Measurements from ENCODE around the gene OAS3. TPM values are rescaled to one million over a fixed set of nuclear protein-coding genes. Genes with fewer than 3 reads are reported as not detected.
A peak's percentile ranks its signal among the peaks of the same experiment; 100 is the strongest.
"Not testable (repeated sequence)": the region's sequence is repeated elsewhere in the genome, so short reads cannot be mapped to it uniquely, and the experiment has no call there.

The OAS3 gene
- total and polyA plus RNA-seq, 4 donors = 7.2 to 12.1 (median 7.5) TPM

DNA sequence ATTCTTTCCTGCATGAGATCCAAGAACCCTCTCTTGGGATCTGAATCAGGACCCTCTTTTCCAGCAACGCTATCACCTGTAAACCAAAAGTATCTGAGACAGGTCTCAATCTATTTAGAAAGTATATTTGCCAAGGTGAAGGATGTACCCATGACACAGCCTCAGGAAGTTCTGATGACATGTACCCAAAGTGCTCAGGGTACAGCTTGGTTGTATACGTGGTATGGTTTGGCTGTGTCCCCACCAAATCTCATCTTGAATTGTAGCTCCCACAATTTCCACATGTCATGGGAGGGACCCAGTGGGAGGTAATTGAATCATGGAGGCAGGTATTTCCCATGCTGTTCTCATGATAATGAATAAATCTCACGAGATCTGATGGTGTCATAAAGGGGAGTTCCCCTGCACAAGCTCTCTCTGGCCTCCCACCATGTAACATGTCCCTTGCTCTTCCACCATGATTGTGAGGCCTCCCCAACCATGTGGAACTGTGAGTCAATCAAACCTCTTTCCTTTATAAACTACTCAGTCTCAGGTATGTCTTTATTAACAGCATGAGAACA lies 50.6 kb downstream of the OAS3 start:
- H3K36me3 ChIP-seq (ENCODE audit: control insufficient read depth, insufficient read depth, low read length); H3K4me1 ChIP-seq (ENCODE audit: control insufficient read depth, insufficient read depth, low read length); H3K27me3 ChIP-seq (ENCODE audit: control insufficient read depth, insufficient read depth, low read length); H3K27ac ChIP-seq (ENCODE audit: low read depth, low read length); H3K9me3 ChIP-seq (ENCODE audit: control insufficient read depth, insufficient read depth, low read length); H3K4me3 ChIP-seq (ENCODE audit: low read depth, low read length); DNase-seq (ENCODE audit: low read depth in 4 of 6, low spot score in 6 of 6): not testable (repeated sequence)
- WGBS (ENCODE audit: insufficient coverage) = no CpG with 5 or more reads among the region's 3 CpGs

DNA sequence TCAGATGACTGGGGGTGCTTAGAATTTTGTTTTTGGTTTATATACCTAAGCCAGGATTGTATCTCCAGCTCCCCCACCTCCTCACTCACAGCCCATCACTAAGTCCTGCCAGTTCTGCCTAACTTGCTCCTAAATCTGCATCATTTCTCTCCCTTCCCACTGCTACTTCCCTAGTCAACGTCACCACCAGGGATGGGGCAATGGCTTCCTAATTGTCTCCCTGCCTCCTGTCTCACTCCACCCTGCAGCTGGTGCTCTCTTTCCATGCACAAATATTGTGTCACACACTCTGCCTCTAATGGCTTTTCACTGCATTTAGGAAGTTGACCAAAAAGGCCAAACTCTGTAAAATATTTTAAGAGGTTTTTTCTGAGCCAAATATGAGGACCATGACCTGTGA lies 51.5 kb downstream of the OAS3 start:
- WGBS (ENCODE audit: insufficient coverage) = 69% methylated on average over 1 of the region's 1 CpG
- no peaks in the 10 kb centered on the region for H3K4me1 ChIP-seq (ENCODE audit: control insufficient read depth, insufficient read depth, low read length)
- no peak overlapping the region for H3K4me3 ChIP-seq (ENCODE audit: low read depth, low read length)
- no peak overlapping the region for H3K27ac ChIP-seq (ENCODE audit: low read depth, low read length)
- H3K27me3 ChIP-seq (ENCODE audit: control insufficient read depth, insufficient read depth, low read length) = no peaks in the 10 kb centered on the region
- no peaks in the 10 kb centered on the region for H3K9me3 ChIP-seq (ENCODE audit: control insufficient read depth, insufficient read depth, low read length)
- H3K36me3 ChIP-seq (ENCODE audit: control insufficient read depth, insufficient read depth, low read length) = no peaks in the 10 kb centered on the region
- no peak for DNase-seq (ENCODE audit: low read depth in 4 of 6, low spot score in 6 of 6)

DNA sequence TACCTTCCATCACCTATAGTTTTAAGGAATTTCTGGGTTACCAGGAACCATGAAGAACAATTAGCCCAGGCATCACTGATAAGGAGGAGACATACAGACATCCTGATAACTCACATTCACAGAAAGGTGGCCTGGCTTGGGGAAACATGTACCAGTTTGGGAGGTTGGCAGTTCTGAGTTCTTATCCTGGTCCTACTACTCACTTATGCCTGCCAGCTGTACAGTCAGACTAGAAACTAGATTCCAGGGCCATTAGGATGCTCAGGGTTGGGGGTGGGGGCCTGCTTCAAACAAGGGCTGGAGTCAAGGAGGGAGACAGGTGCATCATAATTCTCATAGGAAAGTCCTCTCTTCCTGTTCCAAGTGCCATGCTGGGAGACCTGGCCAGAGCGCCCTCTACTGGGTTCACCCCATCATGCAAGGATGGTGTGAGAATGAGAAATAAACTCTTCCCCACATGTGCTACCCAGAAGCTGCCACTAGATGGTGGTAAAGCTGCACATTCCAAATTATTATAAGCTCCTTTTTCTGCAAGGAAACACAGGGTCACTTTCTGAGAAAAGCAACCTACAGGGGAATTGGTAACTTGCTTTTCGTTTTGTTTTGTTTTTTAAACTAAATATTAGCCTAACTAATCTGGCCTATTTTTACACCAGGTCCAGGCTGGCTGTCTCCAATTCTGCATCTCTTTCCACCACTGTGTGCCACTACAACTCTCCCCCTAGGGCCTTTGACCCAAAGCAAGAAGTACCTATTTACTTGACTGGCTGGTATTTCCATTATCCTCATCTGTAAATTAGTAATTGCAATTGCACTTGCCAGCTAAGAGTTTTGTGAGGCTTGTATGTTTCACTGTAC lies 54.5 kb downstream of the OAS3 start:
- WGBS (ENCODE audit: insufficient coverage) = no CpG with 5 or more reads among the region's 2 CpGs
- DNase-seq (ENCODE audit: low read depth in 4 of 6, low spot score in 6 of 6) = peak in 5 of 6 donors; percentile 18 to 90 (median 51)

DNA sequence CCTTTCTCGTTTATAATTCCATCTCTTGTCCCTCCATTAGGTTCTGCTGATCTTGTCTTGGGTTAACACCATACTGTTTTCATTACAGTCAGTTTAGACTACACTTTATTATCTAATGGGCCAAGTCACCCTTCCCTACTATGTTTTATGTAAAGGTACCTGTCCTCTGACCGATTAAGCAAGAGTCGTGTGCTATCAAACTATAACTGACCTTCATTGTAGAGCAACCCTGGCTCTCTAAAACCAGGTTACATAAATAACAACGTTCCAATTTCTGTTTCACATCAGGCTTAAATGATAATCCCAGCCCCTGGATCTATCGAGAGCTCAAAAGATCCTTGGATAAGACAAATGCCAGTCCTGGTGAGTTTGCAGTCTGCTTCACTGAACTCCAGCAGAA lies 56.7 kb downstream of the OAS3 start:
- no peak overlapping the region for H3K27ac ChIP-seq (ENCODE audit: low read depth, low read length)

More for the DNA sequence above, 54.5 kb downstream of the OAS3 start:
- Histone ChIP-seq H3K4me3 (ENCODE audit: low read depth, low read length) (no peak overlapping the region), H3K27ac (ENCODE audit: low read depth, low read length) (no peak overlapping the region), H3K27me3 (ENCODE audit: control insufficient read depth, insufficient read depth, low read length) (no peaks in the 10 kb centered on the region), H3K4me1 (ENCODE audit: control insufficient read depth, insufficient read depth, low read length) (no peaks in the 10 kb centered on the region), H3K36me3 (ENCODE audit: control insufficient read depth, insufficient read depth, low read length) (no peaks in the 10 kb centered on the region), H3K9me3 (ENCODE audit: control insufficient read depth, insufficient read depth, low read length) (no peaks in the 10 kb centered on the region)

DNA sequence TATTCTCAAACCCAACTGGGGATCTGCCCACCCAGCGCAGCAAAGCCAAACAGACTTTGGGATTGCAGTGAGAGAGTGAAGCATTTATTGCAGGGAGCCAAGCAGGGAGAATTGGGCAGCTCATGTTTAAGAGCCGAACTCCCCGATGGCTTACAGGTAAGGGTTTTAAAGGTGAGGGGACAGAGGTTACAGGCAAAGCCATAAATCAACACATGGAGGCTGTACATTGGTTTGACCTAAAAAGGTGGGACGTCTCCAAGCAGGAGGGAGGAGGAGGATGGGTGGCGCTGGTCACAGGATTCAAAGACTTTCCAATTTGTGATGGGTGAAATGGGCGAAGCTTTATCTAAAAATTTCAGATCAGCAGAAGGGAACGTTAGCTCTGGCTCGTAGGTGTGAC lies 58.2 kb downstream of the OAS3 start:
- H3K9me3 ChIP-seq (ENCODE audit: control insufficient read depth, insufficient read depth, low read length) = no peaks in the 10 kb centered on the region
- WGBS (ENCODE audit: insufficient coverage) = 91% methylated on average over 5 of the region's 8 CpGs
- H3K27ac ChIP-seq (ENCODE audit: low read depth, low read length) = no peak overlapping the region
- no peak for DNase-seq (ENCODE audit: low read depth in 4 of 6, low spot score in 6 of 6)
- no peaks in the 10 kb centered on the region for H3K4me1 ChIP-seq (ENCODE audit: control insufficient read depth, insufficient read depth, low read length)
- no peaks in the 10 kb centered on the region for H3K27me3 ChIP-seq (ENCODE audit: control insufficient read depth, insufficient read depth, low read length)
- H3K4me3 ChIP-seq (ENCODE audit: low read depth, low read length) = no peak overlapping the region
- H3K36me3 ChIP-seq (ENCODE audit: control insufficient read depth, insufficient read depth, low read length) = no peaks in the 10 kb centered on the region

More for the DNA sequence above, 56.7 kb downstream of the OAS3 start:
- Histone ChIP-seq H3K4me1 (ENCODE audit: control insufficient read depth, insufficient read depth, low read length) (no peaks in the 10 kb centered on the region), H3K36me3 (ENCODE audit: control insufficient read depth, insufficient read depth, low read length) (no peaks in the 10 kb centered on the region), H3K4me3 (ENCODE audit: low read depth, low read length) (no peak overlapping the region), H3K9me3 (ENCODE audit: control insufficient read depth, insufficient read depth, low read length) (no peaks in the 10 kb centered on the region), H3K27me3 (ENCODE audit: control insufficient read depth, insufficient read depth, low read length) (no peaks in the 10 kb centered on the region)
- DNase-seq (ENCODE audit: low read depth in 4 of 6, low spot score in 6 of 6) = no peak
- 79% methylated on average over 5 of the region's 5 CpGs for WGBS (ENCODE audit: insufficient coverage)

DNA sequence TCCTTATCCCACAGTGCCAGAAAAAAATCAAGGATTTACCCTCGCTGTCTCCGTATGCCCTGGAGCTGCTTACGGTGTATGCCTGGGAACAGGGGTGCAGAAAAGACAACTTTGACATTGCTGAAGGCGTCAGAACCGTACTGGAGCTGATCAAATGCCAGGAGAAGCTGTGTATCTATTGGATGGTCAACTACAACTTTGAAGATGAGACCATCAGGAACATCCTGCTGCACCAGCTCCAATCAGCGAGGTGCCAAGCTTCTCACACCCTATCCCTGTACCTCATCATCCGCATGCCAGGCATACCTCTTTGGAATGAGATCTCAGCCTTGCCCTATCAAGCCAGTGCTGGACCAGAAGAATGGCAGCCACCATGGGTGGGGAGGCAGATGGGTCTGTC lies 59.2 kb downstream of the OAS3 start:
- no peak for DNase-seq (ENCODE audit: low read depth in 4 of 6, low spot score in 6 of 6)
- no peaks in the 10 kb centered on the region for H3K36me3 ChIP-seq (ENCODE audit: control insufficient read depth, insufficient read depth, low read length)
- H3K4me1 ChIP-seq (ENCODE audit: control insufficient read depth, insufficient read depth, low read length) = no peaks in the 10 kb centered on the region
- H3K27me3 ChIP-seq (ENCODE audit: control insufficient read depth, insufficient read depth, low read length) = no peaks in the 10 kb centered on the region
- WGBS (ENCODE audit: insufficient coverage) = 87% methylated on average over 5 of the region's 7 CpGs
- H3K27ac ChIP-seq (ENCODE audit: low read depth, low read length) = no peak overlapping the region
- no peaks in the 10 kb centered on the region for H3K9me3 ChIP-seq (ENCODE audit: control insufficient read depth, insufficient read depth, low read length)
- H3K4me3 ChIP-seq (ENCODE audit: low read depth, low read length) = no peak overlapping the region

DNA sequence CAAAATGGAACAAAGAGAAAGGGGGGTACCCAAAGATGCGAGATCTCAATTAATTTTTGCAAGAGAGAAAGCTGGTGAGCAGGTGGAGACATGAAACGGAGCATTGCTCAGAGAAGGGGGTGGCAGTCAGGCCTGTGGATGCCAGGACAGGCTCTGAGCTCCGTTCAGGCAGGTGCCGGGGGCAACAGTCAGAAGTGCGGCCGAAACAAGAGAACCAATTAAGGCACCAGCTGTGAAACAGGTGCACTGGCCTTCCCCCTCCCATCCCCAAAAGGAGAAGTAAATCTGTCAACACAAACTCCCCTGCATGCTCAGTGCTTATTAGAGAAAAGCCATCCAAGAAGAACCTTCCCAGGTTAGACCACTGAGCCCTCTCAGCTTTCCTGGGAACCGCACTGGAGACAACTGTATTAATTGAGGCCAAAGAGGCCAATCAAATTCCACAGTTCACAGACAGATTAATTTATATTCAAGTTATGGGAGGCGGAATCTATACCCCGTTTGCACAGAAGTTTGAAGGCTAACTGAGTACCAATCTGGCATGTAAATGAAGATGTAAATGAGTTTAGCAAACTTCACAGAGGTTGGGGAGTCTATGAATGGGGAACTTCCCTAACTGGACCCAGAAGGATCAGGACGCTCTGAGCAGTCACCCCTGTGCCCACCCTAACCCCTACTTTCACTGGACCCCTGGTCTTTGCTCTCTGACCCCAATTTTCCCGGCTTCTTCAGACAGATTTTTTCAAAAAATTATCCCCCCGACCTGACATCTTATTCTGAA lies 60.9 kb downstream of the OAS3 start:
- WGBS (ENCODE audit: insufficient coverage) = 67% methylated on average over 6 of the region's 12 CpGs
- no peak for DNase-seq (ENCODE audit: low read depth in 4 of 6, low spot score in 6 of 6)
- no peak overlapping the region for H3K27ac ChIP-seq (ENCODE audit: low read depth, low read length)
- no peaks in the 10 kb centered on the region for H3K27me3 ChIP-seq (ENCODE audit: control insufficient read depth, insufficient read depth, low read length)
- no peaks in the 10 kb centered on the region for H3K4me1 ChIP-seq (ENCODE audit: control insufficient read depth, insufficient read depth, low read length)
- H3K4me3 ChIP-seq (ENCODE audit: low read depth, low read length) = no peak overlapping the region
- no peaks in the 10 kb centered on the region for H3K9me3 ChIP-seq (ENCODE audit: control insufficient read depth, insufficient read depth, low read length)
- no peaks in the 10 kb centered on the region for H3K36me3 ChIP-seq (ENCODE audit: control insufficient read depth, insufficient read depth, low read length)

DNA sequence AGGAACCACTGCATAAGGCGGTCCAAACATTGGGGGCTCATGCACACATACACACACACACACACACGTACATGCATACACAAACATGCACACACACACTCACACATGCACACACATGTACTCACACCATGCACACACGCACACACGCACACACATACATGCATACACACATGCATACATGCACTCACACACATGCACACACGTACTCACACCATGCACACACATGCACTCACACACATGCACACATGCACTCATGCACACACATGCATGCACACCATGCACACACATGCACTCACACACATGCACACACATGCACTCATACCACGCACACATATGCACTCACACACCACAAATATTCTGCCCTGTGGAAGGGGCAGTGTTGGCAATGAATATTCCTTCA lies 62.2 kb downstream of the OAS3 start:
- DNase-seq (ENCODE audit: low read depth in 4 of 6, low spot score in 6 of 6) = no peak
- no peak overlapping the region for H3K27ac ChIP-seq (ENCODE audit: low read depth, low read length)
- no peak overlapping the region for H3K4me3 ChIP-seq (ENCODE audit: low read depth, low read length)
- H3K36me3 ChIP-seq (ENCODE audit: control insufficient read depth, insufficient read depth, low read length) = no peaks in the 10 kb centered on the region
- no peaks in the 10 kb centered on the region for H3K4me1 ChIP-seq (ENCODE audit: control insufficient read depth, insufficient read depth, low read length)
- H3K27me3 ChIP-seq (ENCODE audit: control insufficient read depth, insufficient read depth, low read length) = no peaks in the 10 kb centered on the region
- H3K9me3 ChIP-seq (ENCODE audit: control insufficient read depth, insufficient read depth, low read length) = no peaks in the 10 kb centered on the region
- WGBS (ENCODE audit: insufficient coverage) = 94% methylated on average over 6 of the region's 6 CpGs

DNA sequence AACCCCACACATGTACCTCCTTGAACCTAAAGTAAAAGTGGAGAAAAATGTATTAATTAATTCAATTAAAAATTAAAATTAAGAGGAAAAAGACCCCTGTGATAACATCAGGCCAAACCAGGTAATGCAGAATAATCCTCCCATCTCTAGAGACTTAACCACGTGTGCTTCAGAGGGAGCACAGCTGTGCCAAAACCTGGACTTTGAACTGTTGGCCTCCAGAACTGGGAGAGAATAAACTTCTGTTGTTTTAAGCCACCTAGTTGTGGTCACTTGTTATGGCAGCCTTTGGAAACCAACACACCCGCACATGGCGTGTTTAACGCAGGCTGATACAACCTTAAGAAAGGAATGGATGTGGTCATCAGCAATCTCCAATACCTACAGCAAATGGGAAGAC lies 63.9 kb downstream of the OAS3 start:
- no peak for DNase-seq (ENCODE audit: low read depth in 4 of 6, low spot score in 6 of 6)
- Histone ChIP-seq H3K36me3 (ENCODE audit: control insufficient read depth, insufficient read depth, low read length) (no peaks in the 10 kb centered on the region), H3K4me1 (ENCODE audit: control insufficient read depth, insufficient read depth, low read length) (no peaks in the 10 kb centered on the region), H3K27me3 (ENCODE audit: control insufficient read depth, insufficient read depth, low read length) (no peaks in the 10 kb centered on the region), H3K27ac (ENCODE audit: low read depth, low read length) (no peak overlapping the region), H3K9me3 (ENCODE audit: control insufficient read depth, insufficient read depth, low read length) (no peaks in the 10 kb centered on the region), H3K4me3 (ENCODE audit: low read depth, low read length) (no peak overlapping the region)
- WGBS (ENCODE audit: insufficient coverage) = 90% methylated on average over 3 of the region's 4 CpGs
